ENCODE results near the gene COX6A1.
"Not testable (repeated sequence)": the region's sequence is repeated elsewhere in the genome, so short reads cannot be mapped to it uniquely, and the experiment has no call there.

DNA sequence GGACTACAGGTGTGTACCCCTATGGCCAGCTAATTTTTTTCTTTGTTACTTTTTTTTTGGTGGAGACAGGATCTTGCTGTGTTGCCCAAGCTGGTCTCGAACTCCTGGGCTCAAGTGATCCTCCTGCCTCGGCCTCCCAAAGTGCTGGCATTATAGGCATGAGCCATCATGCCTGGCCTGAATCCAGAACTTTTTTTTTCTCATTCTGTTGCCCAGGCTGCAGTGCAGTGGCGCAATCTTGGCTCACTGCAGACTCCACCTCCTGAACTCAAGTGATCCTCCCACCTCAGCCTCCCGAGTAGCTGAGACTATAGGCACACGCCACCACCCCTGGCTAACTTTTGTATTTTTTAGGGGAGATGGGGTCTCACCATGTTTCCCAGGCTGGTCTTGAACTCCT lies 14.6 kb downstream of the COX6A1 start:
- TF ChIP-seq, protein P1, sequence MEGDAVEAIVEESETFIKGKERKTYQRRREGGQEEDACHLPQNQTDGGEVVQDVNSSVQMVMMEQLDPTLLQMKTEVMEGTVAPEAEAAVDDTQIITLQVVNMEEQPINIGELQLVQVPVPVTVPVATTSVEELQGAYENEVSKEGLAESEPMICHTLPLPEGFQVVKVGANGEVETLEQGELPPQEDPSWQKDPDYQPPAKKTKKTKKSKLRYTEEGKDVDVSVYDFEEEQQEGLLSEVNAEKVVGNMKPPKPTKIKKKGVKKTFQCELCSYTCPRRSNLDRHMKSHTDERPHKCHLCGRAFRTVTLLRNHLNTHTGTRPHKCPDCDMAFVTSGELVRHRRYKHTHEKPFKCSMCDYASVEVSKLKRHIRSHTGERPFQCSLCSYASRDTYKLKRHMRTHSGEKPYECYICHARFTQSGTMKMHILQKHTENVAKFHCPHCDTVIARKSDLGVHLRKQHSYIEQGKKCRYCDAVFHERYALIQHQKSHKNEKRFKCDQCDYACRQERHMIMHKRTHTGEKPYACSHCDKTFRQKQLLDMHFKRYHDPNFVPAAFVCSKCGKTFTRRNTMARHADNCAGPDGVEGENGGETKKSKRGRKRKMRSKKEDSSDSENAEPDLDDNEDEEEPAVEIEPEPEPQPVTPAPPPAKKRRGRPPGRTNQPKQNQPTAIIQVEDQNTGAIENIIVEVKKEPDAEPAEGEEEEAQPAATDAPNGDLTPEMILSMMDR (conservative IDR thresholded peaks at IDR 0.05; ENCODE audit: low read depth, low read length): not testable (repeated sequence)
- not testable (repeated sequence) for TF ChIP-seq EZH2 (IDR thresholded peaks at IDR 0.05; ENCODE audit: borderline replicate concordance, low read depth, low read length, poor library complexity, severe bottlenecking)

Data from A673 (cell line).